ENCODE results near the gene TNFRSF1B.

The TNFRSF1B gene

DNA sequence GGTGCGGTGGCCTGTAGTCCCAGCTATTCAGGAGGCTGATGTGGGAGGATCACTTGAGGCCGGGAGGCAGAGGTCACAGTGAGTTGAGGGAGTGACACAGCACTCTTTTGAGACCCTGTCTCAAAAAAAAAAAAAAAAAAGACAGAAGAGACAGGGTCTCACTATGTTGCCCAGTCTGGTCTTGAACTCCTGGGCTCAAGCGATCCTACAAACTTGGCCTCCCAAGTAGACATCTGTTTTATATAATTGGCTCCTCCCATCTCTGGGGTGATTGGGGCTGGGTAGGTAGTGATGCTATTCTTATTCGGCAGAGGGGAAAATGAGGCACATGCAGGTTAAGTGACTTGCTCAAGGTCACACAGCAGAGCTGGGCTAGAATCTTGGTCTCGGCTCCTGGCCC, 39.4 kb downstream of the TNFRSF1B start:
- no peak for DNase-seq (ENCODE audit: low read depth, low spot score)
- in situ Hi-C loops (cut with HindIII; ENCODE audit: low sequenced_read_pairs): no loop called here
- no peak overlapping the region for H3K4me3 ChIP-seq (ENCODE audit: low read depth, low read length)
- TF ChIP-seq, protein P1, sequence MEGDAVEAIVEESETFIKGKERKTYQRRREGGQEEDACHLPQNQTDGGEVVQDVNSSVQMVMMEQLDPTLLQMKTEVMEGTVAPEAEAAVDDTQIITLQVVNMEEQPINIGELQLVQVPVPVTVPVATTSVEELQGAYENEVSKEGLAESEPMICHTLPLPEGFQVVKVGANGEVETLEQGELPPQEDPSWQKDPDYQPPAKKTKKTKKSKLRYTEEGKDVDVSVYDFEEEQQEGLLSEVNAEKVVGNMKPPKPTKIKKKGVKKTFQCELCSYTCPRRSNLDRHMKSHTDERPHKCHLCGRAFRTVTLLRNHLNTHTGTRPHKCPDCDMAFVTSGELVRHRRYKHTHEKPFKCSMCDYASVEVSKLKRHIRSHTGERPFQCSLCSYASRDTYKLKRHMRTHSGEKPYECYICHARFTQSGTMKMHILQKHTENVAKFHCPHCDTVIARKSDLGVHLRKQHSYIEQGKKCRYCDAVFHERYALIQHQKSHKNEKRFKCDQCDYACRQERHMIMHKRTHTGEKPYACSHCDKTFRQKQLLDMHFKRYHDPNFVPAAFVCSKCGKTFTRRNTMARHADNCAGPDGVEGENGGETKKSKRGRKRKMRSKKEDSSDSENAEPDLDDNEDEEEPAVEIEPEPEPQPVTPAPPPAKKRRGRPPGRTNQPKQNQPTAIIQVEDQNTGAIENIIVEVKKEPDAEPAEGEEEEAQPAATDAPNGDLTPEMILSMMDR (IDR thresholded peaks at IDR 0.05; ENCODE audit: low read depth, low read length): no peak

DNA sequence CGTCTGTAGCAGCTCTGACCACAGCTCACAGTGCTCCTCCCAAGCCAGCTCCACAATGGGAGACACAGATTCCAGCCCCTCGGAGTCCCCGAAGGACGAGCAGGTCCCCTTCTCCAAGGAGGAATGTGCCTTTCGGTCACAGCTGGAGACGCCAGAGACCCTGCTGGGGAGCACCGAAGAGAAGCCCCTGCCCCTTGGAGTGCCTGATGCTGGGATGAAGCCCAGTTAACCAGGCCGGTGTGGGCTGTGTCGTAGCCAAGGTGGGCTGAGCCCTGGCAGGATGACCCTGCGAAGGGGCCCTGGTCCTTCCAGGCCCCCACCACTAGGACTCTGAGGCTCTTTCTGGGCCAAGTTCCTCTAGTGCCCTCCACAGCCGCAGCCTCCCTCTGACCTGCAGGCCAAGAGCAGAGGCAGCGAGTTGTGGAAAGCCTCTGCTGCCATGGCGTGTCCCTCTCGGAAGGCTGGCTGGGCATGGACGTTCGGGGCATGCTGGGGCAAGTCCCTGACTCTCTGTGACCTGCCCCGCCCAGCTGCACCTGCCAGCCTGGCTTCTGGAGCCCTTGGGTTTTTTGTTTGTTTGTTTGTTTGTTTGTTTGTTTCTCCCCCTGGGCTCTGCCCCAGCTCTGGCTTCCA, 40.1 kb downstream of the TNFRSF1B start:
- TF ChIP-seq, protein P1 (IDR thresholded peaks at IDR 0.05; ENCODE audit: low read depth, low read length): no peak
- DNase-seq (ENCODE audit: low read depth, low spot score): no peak
- in situ Hi-C loops (cut with HindIII; ENCODE audit: low sequenced_read_pairs): no loop called here
- H3K4me3 ChIP-seq (ENCODE audit: low read depth, low read length): no peak overlapping the region

DNA sequence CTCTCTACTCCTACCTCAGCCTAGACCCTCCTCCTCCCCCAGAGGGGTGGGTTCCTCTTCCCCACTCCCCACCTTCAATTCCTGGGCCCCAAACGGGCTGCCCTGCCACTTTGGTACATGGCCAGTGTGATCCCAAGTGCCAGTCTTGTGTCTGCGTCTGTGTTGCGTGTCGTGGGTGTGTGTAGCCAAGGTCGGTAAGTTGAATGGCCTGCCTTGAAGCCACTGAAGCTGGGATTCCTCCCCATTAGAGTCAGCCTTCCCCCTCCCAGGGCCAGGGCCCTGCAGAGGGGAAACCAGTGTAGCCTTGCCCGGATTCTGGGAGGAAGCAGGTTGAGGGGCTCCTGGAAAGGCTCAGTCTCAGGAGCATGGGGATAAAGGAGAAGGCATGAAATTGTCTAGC, 41.5 kb downstream of the TNFRSF1B start:
- TF ChIP-seq, protein P1 (IDR thresholded peaks at IDR 0.05; ENCODE audit: low read depth, low read length): no peak
- in situ Hi-C loops (cut with HindIII; ENCODE audit: low sequenced_read_pairs): no loop called here
- H3K4me3 ChIP-seq (ENCODE audit: low read depth, low read length): no peak overlapping the region
- DNase-seq (ENCODE audit: low read depth, low spot score): no peak

DNA sequence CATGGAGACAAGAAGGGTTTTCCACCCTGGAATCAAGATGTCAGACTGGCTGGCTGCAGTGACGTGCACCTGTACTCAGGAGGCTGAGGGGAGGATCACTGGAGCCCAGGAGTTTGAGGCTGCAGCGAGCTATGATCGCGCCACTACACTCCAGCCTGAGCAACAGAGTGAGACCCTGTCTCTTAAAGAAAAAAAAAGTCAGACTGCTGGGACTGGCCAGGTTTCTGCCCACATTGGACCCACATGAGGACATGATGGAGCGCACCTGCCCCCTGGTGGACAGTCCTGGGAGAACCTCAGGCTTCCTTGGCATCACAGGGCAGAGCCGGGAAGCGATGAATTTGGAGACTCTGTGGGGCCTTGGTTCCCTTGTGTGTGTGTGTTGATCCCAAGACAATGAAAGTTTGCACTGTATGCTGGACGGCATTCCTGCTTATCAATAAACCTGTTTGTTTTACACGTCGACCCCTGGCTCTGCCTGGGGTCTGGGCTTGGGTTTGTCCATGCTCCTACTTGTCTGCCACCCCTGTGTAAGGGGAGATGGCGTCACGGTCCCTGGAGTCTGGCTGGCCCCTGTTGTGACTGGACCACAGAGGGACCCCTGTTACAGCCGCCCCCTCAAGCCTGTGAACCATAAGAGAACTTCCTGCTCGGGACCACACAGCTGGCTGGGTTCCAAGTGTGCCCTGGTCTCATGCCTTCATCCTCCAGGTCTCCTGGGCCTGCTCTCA, 42.1 kb downstream of the TNFRSF1B start:
- TF ChIP-seq, protein P1 (IDR thresholded peaks at IDR 0.05; ENCODE audit: low read depth, low read length): peak; percentile 91
- H3K4me3 ChIP-seq (ENCODE audit: low read depth, low read length): no peak overlapping the region
- peak; percentile 73 for DNase-seq (ENCODE audit: low read depth, low spot score)
- in situ Hi-C loops (cut with HindIII; ENCODE audit: low sequenced_read_pairs): no loop called here

DNA sequence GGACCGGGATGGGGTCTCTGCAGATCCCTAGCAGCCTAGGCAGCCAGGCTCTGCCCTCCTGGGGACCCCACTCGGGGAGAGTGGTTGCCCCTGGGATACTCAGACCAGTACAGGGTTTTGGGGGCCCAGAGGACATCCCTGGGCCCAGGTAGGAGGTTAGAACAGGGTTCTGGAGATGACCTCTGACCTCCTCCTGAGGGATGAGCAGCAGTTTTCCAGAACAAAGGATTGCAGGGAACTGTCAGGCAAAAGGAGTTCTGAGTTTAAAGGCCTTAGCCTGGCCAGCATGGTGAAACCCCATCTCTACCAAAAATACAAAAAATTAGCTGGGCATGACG, 42.7 kb downstream of the TNFRSF1B start:
- H3K4me3 ChIP-seq (ENCODE audit: low read depth, low read length): no peak overlapping the region
- in situ Hi-C loops (cut with HindIII; ENCODE audit: low sequenced_read_pairs): no loop called here
- TF ChIP-seq, protein P1 (IDR thresholded peaks at IDR 0.05; ENCODE audit: low read depth, low read length): no peak
- no peak for DNase-seq (ENCODE audit: low read depth, low spot score)

DNA sequence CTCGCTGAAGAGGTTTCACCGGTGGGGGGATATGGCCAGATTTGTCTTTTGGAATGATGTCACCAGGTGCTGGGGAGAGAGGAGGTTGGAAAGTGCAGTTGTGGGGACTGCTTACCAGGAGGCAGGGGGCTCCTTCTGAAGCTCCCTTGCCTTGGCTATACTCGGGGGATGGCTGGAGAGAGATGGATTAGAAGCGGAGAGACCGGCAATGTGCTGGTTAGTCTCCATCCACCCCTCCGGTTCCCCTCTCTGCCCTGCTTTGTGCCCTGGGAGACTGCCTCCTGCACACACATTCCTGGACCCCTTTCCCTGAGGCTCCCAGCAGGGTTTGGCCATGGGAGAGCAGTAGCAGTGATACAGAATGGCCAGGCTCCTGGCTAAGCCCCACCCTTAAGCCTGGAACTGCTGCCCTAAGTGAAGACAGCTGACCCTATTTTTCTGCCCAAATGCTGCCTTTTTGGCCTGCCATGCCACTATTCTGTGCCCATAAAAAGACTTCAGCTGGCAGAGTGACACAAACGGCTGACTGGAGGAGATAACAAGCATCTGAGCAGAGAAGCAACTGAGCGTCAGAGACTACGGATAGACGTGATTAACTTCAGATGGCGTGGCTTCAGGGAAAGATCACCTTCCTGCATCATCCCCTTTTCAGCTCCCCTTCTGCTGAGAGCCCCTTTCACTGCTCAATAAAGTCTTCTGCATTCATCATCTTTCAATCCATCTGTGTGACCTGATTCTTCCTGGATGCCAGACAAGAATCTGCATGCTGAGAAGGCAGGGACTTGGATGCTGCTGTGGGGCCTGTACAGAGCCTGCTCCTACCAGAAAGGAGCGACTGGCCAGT, 48.5 kb downstream of the TNFRSF1B start:
- TF ChIP-seq, protein P1 (IDR thresholded peaks at IDR 0.05; ENCODE audit: low read depth, low read length): no peak
- no peak overlapping the region for H3K4me3 ChIP-seq (ENCODE audit: low read depth, low read length)
- no peak for DNase-seq (ENCODE audit: low read depth, low spot score)
- in situ Hi-C loops (cut with HindIII; ENCODE audit: low sequenced_read_pairs): no loop called here

Measured in astrocyte of the spinal cord (primary cell).